Osteocyte (in vitro differentiated cells): ENCODE results near the gene C1QTNF2. TPM values are rescaled to one million over a fixed set of nuclear protein-coding genes. Genes with fewer than 3 reads are reported as not detected.

Source experiments
- DNase-seq: peaks from one replicate; pipeline ENCODE4 v3.0.0; 2021; ENCODE audit warnings: mixed read lengths; ENCODE audit not compliant: unreplicated experiment; ENCODE audit errors: extremely low spot score
- H3K27ac Mint-ChIP-seq: one replicate; pipeline ENCODE4 v1.8.0; 2021; ENCODE audit warnings: mild to moderate bottlenecking, mixed read lengths; ENCODE audit not compliant: unreplicated experiment
- H3K27me3 Mint-ChIP-seq: one replicate; pipeline ENCODE4 v1.8.0; 2021; ENCODE audit warnings: mixed read lengths; ENCODE audit not compliant: unreplicated experiment
- H3K36me3 Mint-ChIP-seq: one replicate; pipeline ENCODE4 v1.8.0; 2021; ENCODE audit warnings: mixed read lengths; ENCODE audit not compliant: unreplicated experiment
- H3K4me1 Mint-ChIP-seq: one replicate; pipeline ENCODE4 v1.8.0; 2021; ENCODE audit warnings: mixed read lengths; ENCODE audit not compliant: unreplicated experiment
- H3K4me3 Mint-ChIP-seq: one replicate; pipeline ENCODE4 v1.8.0; 2021; ENCODE audit warnings: mild to moderate bottlenecking, moderate library complexity, mixed read lengths; ENCODE audit not compliant: unreplicated experiment
- H3K9me3 Mint-ChIP-seq: one replicate; pipeline ENCODE4 v1.8.0; 2021; ENCODE audit warnings: mixed read lengths; ENCODE audit not compliant: unreplicated experiment
- total RNA-seq: library from RNA; stranded (reverse); gene quantifications from 2 replicates; pipeline ENCODE4 v1.2.1, GENCODE V29; 2021
- TF ChIP-seq, protein P1 (sequence below): fragments of 200-600 bp; sonication (generic); IDR thresholded peaks from 2 replicates; pipeline ENCODE4 v1.5.0; 2021; ENCODE audit warnings: antibody characterized with exemption, mild to moderate bottlenecking, moderate library complexity

The C1QTNF2 gene
- total RNA-seq, 1 donor from 2014 or later = 0.19 TPM

DNA sequence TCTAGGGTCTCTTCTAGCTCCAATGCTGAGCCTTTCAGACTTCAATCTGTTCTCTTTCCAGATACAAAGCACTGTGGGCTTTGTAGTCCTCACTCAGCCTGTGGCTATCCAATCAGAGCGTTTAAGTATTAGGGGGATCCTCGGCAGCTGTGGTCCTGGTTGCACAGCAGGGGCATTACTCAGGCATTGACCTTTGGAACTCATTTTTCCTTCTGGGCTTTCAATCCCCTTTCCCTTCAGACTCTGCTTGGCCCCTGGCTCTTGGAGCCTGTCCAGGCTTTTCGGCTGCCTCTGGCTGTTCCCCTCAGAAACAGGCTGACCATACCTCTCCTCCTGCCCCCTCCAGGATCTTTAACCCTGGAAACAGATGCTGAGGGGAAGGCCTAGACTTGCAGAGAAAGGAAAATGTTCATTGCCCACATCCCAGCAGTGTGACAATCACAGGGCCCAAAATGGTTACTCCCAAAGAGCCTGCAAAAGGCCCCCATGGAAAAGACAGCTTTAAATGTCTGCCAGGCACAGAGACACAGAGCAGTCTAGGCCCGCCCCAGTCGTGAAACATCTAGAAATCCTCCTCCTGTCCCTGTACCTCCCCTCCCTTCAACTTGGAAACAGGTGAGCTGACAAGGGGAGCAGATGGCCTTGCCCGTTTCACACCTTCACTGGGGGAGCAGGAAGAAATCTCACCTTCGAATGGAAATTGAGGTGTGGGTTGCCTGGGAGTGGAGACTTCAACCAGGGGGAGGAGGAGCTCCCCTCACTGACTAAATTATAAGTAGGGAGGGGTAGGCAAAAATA lies 13.7 kb downstream of the C1QTNF2 start:
- no peaks in the 10 kb centered on the region for H3K9me3 Mint-ChIP-seq
- no peak overlapping the region for H3K27ac Mint-ChIP-seq
- H3K27me3 Mint-ChIP-seq = no peaks in the 10 kb centered on the region
- H3K4me3 Mint-ChIP-seq = no peak overlapping the region
- DNase-seq = no peak
- TF ChIP-seq, protein P1, sequence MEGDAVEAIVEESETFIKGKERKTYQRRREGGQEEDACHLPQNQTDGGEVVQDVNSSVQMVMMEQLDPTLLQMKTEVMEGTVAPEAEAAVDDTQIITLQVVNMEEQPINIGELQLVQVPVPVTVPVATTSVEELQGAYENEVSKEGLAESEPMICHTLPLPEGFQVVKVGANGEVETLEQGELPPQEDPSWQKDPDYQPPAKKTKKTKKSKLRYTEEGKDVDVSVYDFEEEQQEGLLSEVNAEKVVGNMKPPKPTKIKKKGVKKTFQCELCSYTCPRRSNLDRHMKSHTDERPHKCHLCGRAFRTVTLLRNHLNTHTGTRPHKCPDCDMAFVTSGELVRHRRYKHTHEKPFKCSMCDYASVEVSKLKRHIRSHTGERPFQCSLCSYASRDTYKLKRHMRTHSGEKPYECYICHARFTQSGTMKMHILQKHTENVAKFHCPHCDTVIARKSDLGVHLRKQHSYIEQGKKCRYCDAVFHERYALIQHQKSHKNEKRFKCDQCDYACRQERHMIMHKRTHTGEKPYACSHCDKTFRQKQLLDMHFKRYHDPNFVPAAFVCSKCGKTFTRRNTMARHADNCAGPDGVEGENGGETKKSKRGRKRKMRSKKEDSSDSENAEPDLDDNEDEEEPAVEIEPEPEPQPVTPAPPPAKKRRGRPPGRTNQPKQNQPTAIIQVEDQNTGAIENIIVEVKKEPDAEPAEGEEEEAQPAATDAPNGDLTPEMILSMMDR = no peak
- no peaks in the 10 kb centered on the region for H3K36me3 Mint-ChIP-seq
- H3K4me1 Mint-ChIP-seq = peaks cover 9% of the 10 kb centered on the region

DNA sequence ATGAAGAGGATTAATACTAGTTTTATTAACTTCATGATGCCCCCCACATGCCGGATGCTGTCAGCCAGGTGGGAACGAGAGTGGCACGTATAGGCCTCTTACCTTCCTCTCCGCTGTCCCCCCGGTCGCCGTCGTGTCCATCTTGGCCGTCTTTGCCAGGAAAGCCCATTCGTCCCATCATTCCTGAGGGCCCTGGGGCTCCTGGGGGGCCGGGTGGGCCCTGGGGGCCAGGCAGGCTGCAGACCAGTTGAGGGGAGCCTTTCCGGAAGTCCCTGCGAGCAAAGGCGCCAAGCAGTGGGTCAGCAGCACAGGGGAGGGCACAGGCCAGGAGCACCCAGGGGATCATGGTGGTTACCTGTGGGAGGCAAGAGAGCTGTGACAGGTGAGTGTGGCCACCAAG lies 15.8 kb downstream of the C1QTNF2 start:
- TF ChIP-seq, protein P1 = no peak
- DNase-seq = no peak
- Mint-ChIP-seq H3K36me3 (no peaks in the 10 kb centered on the region), H3K27me3 (no peaks in the 10 kb centered on the region), H3K4me3 (no peak overlapping the region), H3K9me3 (no peaks in the 10 kb centered on the region), H3K4me1 (peaks cover 4% of the 10 kb centered on the region), H3K27ac (no peak overlapping the region)

DNA sequence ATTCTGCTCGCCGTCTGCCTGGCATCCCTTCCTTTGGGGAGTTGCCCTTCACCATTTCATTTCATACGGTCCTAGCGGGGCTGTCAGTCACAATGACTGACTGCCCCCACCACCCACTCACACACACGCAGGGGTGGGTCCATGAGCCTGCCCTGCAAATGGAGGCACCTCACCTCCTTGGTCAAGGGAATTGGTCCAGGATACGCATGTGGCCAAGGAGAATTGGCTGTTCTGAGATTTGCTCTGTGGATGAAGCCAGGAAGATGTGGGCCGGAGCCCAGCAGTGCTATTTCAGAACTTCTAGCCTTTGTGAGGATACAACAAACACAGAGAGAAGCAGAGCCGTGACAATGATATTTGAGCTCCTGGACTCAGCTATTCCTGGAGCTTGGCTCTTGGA lies 17.0 kb downstream of the C1QTNF2 start:
- Mint-ChIP-seq H3K9me3 (no peaks in the 10 kb centered on the region), H3K36me3 (no peaks in the 10 kb centered on the region)
- DNase-seq = no peak

DNA sequence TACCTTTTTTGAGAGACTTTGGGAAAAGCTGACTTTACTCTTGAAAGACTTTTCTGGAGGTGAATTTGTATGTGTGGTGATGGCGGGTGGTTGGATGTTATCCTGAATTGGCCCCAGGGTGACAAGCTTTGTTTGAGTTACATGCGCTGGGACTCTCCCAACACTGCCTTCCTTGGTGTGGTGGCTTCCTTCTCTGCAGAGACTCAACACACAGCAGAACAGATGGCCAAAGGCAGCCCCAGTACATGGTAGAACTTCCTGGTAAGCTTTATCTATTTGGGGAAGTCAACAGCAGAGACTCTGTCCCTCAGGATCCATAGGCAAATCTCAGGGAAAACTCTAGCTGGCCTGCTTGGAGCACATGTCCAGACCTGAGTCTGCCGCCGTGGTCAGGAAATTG lies 18.1 kb downstream of the C1QTNF2 start:
- TF ChIP-seq, protein P1 = no peak
- Mint-ChIP-seq H3K4me1 (no peaks in the 10 kb centered on the region), H3K36me3 (no peaks in the 10 kb centered on the region), H3K9me3 (no peaks in the 10 kb centered on the region), H3K27ac (no peak overlapping the region), H3K4me3 (no peak overlapping the region), H3K27me3 (no peaks in the 10 kb centered on the region)
- no peak for DNase-seq

More for the DNA sequence above, 17.0 kb downstream of the C1QTNF2 start:
- TF ChIP-seq, protein P1 = no peak
- H3K27ac Mint-ChIP-seq = no peak overlapping the region
- no peak overlapping the region for H3K4me3 Mint-ChIP-seq
- H3K27me3 Mint-ChIP-seq = no peaks in the 10 kb centered on the region
- no peaks in the 10 kb centered on the region for H3K4me1 Mint-ChIP-seq

DNA sequence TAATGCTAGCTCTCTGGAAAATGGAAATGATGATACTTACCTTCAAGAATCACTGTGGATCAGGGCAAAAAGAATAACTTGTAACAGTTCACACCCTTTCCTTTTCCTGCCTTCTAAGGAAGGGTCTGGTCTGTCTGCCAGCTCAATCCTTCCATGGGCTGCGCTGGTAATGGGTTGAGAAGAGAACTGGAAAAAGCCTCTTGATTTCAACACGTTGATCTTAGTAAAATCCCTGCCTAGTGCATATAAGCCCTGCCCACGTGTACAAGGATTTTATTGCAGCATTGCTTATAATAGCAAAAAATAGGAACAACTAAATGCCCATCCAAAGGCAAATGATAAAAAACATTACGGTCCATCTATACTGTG lies 20.5 kb downstream of the C1QTNF2 start:
- H3K36me3 Mint-ChIP-seq = no peaks in the 10 kb centered on the region
- H3K4me3 Mint-ChIP-seq = no peak overlapping the region
- H3K4me1 Mint-ChIP-seq = peaks cover 2% of the 10 kb centered on the region
- H3K27me3 Mint-ChIP-seq = no peaks in the 10 kb centered on the region
- no peak for DNase-seq
- no peaks in the 10 kb centered on the region for H3K9me3 Mint-ChIP-seq
- H3K27ac Mint-ChIP-seq = no peak overlapping the region
- TF ChIP-seq, protein P1 = no peak
